Vagina (tissue), 2 donors: ENCODE data around the gene KCNK18. TPM values are rescaled to one million over a fixed set of nuclear protein-coding genes. Genes with fewer than 3 reads are reported as not detected.

ENCODE experiments used
- DNase-seq, 2 donors: peaks; one replicate each; pipeline ENCODE4 v3.0.0-alpha.2; 2017; ENCODE audit errors: extremely low spot score in 2 of 2
- H3K27ac ChIP-seq: fragments of 200-600 bp; sonication (generic); one replicate; pipeline ENCODE4 v1.5.1; 2019
- H3K27me3 ChIP-seq: fragments of 200-600 bp; sonication (generic); one replicate; pipeline ENCODE4 v1.5.1; 2019
- H3K36me3 ChIP-seq, 2 donors: fragments of 200-600 bp; sonication (generic); one replicate each; pipeline ENCODE4 v1.5.1; 2017 to 2019
- H3K4me1 ChIP-seq: fragments of 200-600 bp; sonication (generic); one replicate; pipeline ENCODE4 v1.5.1; 2019
- H3K4me3 ChIP-seq, 2 donors: fragments of 200-600 bp; sonication (generic); 1 replicate in 1 of 2; 2 replicates in 1 of 2; pipeline ENCODE4 v1.5.1; 2016 to 2019
- H3K9me3 ChIP-seq: fragments of 200-600 bp; sonication (generic); one replicate; pipeline ENCODE4 v1.5.1; 2019
- CTCF ChIP-seq, 3 experiments: fragments of 450-650 bp in 2 of 3; fragments of 200-600 bp in 1 of 3; sonication (generic) in 1 of 3; IDR thresholded peaks; one replicate each; pipeline ENCODE4 v1.5.1; 2017 to 2019; ENCODE audit warnings: antibody characterized with exemption in 3 of 3, mild to moderate bottlenecking in 2 of 3, moderate library complexity in 2 of 3
- POLR2A ChIP-seq, 2 donors: fragments of 450-650 bp; IDR thresholded peaks; one replicate each; pipeline ENCODE4 v1.6.1; 2017; ENCODE audit warnings: antibody characterized with exemption in 2 of 2, mild to moderate bottlenecking in 2 of 2, moderate library complexity in 2 of 2
- POLR2AphosphoS5 ChIP-seq, 2 donors: sonication (generic); formaldehyde crosslinking; IDR thresholded peaks; one replicate each; pipeline ENCODE4 v1.9.0; 2017; ENCODE audit warnings: antibody characterized with exemption in 2 of 2, mild to moderate bottlenecking in 2 of 2, low read depth in 1 of 2; ENCODE audit not compliant: insufficient read depth in 1 of 2
- intact Hi-C: fragments of 100-400 bp; cut with DNase I; formaldehyde crosslinking; loops from one replicate; pipeline ENCODE4 v1.15.1; 2023
- total RNA-seq: library from RNA; depleted of rRNA; stranded (reverse); fragments of >200 nt; gene quantifications from one replicate; pipeline ENCODE4 v1.2.3, GENCODE V29; 2016

The KCNK18 gene
- total RNA-seq, 1 donor from 2014 or later, result not detected

GRCh38 chr10:117218654-117219053 is 21.4 kb downstream of the KCNK18 start:
- intact Hi-C loops, result no loop called here

GRCh38 chr10:117221156-117221711 is 23.9 kb downstream of the KCNK18 start:
- H3K36me3 ChIP-seq, result no peaks in the 10 kb centered on the region
- intact Hi-C loops, result no loop called here
- H3K4me3 ChIP-seq, result no peak overlapping the region
- no peak overlapping the region for H3K27ac ChIP-seq
- no peak for DNase-seq
- H3K27me3 ChIP-seq, result no peaks in the 10 kb centered on the region
- peaks cover 14% of the 10 kb centered on the region for H3K4me1 ChIP-seq
- H3K9me3 ChIP-seq, result no peaks in the 10 kb centered on the region
- TF ChIP-seq POLR2AphosphoS5 (IDR thresholded peaks at IDR 0.05; ENCODE audit: insufficient read depth in 1 of 2, low read depth in 1 of 2) (no peak), POLR2A (IDR thresholded peaks at IDR 0.05) (no peak), CTCF (IDR thresholded peaks at IDR 0.05) (no peak)

More at GRCh38 chr10:117218654-117219053, 21.4 kb downstream of the KCNK18 start:
- Histone ChIP-seq H3K27me3 (no peaks in the 10 kb centered on the region), H3K4me3 (no peak overlapping the region), H3K9me3 (no peaks in the 10 kb centered on the region), H3K27ac (no peak overlapping the region), H3K4me1 (peaks cover 15% of the 10 kb centered on the region), H3K36me3 (no peaks in the 10 kb centered on the region)
- no peak for TF ChIP-seq POLR2AphosphoS5 (IDR thresholded peaks at IDR 0.05; ENCODE audit: insufficient read depth in 1 of 2, low read depth in 1 of 2)
- TF ChIP-seq POLR2A (IDR thresholded peaks at IDR 0.05), result no peak
- no peak for TF ChIP-seq CTCF (IDR thresholded peaks at IDR 0.05)
- DNase-seq, result no peak

GRCh38 chr10:117222552-117222951 is 25.3 kb downstream of the KCNK18 start:
- H3K9me3 ChIP-seq, result no peaks in the 10 kb centered on the region
- no peak overlapping the region for H3K27ac ChIP-seq
- H3K27me3 ChIP-seq, result no peaks in the 10 kb centered on the region
- no peak overlapping the region for H3K4me3 ChIP-seq
- H3K36me3 ChIP-seq, result no peaks in the 10 kb centered on the region
- H3K4me1 ChIP-seq, result peaks cover under 1% of the 10 kb centered on the region
- intact Hi-C loops, result no loop called here
- TF ChIP-seq POLR2AphosphoS5 (IDR thresholded peaks at IDR 0.05; ENCODE audit: insufficient read depth in 1 of 2, low read depth in 1 of 2) (no peak), POLR2A (IDR thresholded peaks at IDR 0.05) (no peak), CTCF (IDR thresholded peaks at IDR 0.05) (no peak)
- DNase-seq, result no peak

GRCh38 chr10:117222976-117223692 is 25.8 kb downstream of the KCNK18 start:
- H3K36me3 ChIP-seq, result no peaks in the 10 kb centered on the region
- H3K4me3 ChIP-seq, result no peak overlapping the region
- H3K4me1 ChIP-seq, result no peaks in the 10 kb centered on the region
- TF ChIP-seq POLR2AphosphoS5 (IDR thresholded peaks at IDR 0.05; ENCODE audit: insufficient read depth in 1 of 2, low read depth in 1 of 2) (no peak), POLR2A (IDR thresholded peaks at IDR 0.05) (no peak), CTCF (IDR thresholded peaks at IDR 0.05) (no peak)
- no peak overlapping the region for H3K27ac ChIP-seq
- DNase-seq, result no peak
- H3K27me3 ChIP-seq, result no peaks in the 10 kb centered on the region
- intact Hi-C loops, result no loop called here
- H3K9me3 ChIP-seq, result no peaks in the 10 kb centered on the region
